Stimulated activated CD4-positive, alpha-beta T cell treated with anti-CD3 and anti-CD28 coated beads, TNF-alpha, amount 100 ng/mL, for 48 hours (primary cell): ENCODE data around the gene NEDD9.

Experiments used
- DNase-seq, 3 donors: peaks; one replicate each; pipeline ENCODE4 v3.0.0-alpha.2; 2020; ENCODE audit warnings: low read depth in 3 of 3

NEDD9 gene

DNA sequence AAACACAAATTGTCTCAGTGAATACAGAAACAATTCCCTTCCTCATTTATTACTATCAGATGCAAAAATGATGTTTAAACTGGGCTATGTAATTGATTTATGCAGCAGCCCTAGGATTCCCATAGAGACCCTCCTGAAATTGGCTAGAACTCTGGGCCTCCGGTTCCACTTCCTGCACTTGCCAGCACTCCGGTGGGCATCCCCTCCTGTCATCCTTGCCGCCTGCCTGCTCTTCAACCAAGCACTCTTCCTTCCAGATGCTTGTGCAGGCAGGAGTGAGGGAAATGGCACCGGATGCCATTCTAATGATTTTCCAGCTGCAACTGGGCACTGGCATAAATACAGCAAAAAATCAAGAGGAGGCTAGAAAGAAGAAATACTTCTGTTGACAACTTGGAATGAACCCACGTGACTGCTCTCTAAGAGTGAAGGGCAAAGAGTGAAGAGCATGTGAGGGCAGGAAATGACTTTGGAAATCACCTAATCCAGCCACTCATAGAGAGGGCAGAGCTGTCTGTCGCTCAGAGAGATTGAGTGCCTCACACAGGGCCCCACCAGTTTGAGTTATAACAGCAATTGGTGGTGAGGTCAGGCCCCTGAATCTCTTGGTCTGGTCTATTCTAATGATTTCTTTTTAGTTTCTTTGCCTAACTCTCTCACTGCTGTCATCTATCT, 3.7 kb upstream of the NEDD9 start:
- no peak for DNase-seq

DNA sequence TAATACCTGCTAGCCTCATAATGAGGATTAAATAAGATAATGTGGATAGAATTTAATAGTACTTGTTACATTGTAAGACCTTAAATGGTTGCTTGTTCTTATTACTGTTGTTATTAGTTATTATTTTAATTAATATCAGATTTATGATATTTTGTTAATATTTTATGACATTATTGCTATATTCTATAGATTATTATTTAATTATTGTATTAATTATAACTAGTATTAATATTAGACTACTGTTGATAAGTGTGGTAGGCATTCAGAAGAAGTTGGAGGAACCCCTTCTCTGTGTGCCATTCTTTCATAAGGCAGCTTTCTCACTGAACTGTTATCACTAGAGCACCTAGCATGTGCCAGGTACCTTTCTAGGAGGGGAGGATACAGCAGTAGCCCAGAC, 2.6 kb upstream of the NEDD9 start:
- no peak for DNase-seq

DNA sequence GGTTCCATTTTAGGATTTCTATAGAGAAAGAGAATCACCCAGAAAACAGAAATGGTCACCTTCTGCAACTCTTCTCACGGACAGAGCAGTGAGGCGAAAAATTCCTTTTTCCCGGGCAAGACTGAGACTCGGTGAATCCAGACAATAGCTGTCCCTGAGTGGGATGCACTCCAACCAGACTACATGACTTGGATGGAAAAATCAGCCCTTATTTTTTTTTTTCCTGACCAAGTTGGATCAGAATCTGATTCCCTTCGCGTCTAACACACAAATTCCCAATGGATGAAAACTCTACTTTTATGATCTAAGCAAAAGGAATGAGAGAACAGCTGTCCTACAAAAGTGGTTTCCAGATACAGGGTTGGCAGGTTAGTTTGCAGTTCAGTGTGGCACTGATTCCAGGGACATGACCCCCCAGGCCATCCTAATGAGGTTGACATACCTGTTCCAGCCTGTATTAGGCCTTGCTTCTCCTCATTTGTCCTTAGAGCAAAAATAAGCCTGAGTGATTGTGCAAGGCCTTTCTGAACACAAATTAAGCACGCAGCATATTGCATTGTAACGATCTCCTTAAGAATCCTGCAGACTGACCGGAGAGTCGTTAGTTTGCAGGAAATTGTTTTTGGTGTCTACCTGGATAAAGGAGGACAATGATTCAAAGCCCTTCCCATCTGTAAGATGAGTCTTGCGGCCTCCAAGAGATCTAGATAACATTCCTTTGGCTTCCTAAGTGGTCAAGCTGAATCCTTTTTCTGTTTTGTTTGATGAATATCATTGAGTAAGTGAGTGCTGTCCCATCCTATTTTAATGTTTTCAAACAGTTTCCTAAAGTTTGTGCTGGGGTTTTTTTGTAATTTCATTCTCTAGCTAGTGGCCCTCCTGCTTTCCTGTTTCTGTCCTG, 1.5 kb upstream of the NEDD9 start:
- no peak for DNase-seq

DNA sequence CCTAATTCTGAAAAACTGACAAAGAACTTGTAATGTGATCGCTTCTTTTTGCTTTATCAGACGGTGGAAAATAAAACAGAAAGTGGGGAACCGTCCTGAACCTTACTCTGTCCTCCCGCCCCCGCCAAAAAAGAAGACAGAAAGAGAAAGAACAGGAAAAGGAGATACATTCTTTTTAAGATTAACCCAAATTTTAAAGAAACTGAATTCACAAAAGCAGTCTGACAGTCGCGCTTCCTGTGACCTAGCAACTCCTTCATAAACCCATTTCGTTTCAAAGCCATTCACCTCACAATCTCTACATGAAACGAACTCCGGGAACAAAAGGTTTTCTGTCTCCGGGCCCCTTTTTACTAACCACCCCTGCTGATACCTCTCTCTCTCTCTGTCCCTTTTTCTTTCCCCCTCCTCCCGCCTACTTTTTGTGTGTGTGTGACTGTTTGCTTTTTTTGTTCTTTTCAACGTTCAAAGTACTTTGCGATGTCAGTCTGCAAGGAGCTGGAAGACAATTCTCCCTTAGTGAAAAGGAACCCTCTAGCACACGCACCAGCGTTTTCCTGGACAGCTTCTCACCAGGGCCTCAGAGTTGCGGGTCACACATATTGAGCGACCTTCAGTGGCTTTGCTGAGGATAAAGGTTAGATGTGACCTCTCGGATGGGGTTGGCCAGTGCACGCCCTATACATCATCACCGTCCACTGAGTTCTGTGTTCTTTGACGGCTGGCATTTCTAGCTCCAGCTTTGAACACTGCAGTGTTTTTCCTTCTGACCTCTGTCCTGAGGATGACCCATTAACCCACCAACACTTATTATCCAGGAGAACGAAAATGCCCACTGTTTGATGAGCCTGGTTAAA, 530 bp upstream of the NEDD9 start:
- DNase-seq = no peak

DNA sequence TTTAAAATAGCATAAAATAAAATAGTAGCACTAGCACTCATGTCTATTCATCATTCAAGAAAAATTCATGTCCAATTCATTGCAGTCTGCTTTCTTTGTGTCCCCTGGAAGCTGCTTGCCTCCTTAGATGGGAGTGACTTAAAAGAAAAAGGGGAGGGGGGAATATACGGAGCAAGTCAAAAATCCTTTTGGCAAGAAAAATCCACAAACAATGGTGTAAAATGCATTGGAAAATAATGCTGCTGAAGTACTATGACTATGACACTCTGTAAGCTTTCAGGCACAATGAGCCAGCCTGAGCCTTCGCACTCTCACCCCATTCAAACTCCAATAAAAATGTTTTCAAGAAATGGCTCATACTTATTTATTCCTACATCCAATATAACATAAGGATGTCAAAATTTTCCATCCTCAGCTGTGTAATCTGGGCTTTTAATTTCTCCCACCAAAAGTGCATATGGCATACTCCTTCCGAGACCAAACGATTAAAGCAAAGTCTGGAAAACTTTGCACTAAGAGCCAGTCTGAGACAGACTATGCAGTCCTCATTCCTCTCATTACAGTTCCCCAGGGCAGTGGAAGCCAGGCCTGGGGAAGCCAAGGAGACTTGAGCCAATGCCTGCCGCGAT, 790 bp downstream of the NEDD9 start:
- DNase-seq = no peak

DNA sequence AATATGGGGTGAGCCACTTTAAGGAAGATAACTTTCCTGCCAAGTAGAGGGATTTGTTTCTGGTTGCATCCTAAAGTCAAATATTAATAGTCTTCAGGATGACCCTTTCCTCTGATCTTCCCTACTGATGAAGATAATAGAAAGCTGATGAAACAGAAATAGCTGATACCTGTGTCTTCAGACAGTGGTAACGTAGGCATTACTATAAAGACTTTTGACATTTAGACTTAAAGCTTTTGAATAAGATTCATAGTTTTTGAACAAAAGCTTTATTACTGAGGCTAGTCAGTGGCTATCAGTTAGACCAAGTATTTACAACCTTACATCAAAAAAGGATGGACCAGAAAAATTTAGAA, 1.4 kb downstream of the NEDD9 start:
- no peak for DNase-seq

DNA sequence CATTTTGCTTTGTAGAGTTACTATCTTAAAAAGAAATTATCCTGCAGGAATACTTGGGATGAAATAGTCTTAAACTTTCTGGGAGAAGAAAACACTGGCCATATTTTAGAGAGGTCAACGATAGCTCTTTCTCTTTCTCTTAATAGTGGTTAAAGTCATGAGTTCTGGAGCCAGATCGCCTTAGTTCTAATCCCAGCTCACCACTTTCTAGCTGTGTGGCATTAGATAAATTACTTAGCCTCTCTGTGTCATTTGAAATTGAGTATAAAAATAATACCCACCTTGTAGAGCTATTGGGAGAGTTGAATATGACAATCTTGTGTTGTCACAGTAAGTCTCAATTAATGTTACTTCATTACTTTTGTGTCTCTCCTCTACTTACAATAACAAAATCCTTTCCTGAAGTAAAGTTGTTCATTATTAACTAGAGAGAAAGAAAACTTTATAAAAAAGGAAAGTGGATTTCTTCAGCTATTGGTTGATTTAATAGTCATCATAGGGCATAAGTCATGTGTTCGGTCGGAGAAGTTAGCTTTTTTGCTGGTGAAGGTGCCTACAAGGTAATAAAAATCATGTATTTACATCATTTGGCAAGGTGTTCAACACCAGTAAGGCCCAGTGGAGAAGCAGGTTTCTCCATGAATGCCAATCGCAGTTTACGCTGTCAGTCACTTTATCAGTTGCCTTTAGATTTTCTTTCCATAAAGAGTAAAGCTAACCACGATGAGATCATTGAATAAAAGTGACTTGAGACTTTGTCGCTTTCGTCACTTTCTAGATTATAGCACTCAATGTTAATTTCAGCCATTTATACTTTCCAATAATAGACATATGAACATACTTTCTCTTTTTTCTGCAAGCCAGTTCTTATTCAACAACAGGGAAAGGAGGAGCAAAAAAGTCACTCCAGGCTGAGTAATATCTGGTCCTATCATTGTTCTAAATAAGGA, 2.0 kb downstream of the NEDD9 start:
- no peak for DNase-seq

DNA sequence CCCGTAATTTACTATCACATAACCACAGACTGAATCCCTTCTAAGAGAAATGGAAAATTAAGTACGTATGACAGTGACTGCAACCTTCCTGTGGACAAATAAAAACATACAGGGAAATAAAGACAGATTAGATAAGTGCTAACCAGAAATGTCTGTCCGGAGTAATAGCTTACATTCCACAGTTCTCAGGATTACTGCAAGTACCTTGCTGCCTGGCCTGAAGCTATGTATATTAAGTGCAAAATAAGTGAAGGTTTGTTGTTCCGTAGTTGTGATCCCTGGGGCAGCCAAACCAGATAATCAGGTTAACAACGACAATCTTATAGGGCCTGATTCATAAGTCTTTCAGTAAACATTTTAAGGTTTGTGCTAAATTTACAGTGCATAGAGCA, 2.8 kb downstream of the NEDD9 start:
- no peak for DNase-seq

DNA sequence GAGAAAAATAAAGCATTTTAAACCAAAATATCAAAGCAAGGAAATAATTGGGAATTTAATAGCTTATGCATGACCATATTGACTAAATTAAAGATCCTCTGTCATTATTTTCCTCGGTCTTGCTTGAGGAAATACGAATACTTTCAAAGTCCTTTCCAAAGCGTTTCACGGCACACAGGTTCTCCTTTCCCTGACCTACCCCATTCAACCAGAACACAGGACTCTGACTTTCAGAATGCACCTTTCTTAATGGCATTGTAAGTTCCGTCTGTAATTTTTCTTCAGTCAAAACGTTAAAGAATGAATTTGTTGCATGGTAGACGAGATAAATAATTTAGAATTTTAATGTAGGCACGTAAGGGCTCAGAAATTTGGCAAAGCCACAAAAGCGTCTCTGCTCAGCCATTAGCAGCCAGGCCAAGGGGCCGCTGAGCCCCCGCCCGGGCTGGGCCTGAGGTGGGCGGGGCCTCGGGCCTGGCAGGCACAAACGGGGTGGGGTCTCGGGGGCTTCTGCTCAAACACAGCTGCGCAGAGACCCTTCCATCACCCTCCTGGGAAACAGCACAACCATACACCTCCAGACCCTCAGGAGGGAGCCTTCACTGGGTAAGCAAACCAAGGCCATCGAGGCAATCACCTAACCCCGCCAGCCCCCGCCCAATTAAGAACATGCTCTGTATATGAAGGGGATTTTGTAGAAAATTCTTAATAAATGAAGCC, 3.4 kb downstream of the NEDD9 start:
- no peak for DNase-seq

DNA sequence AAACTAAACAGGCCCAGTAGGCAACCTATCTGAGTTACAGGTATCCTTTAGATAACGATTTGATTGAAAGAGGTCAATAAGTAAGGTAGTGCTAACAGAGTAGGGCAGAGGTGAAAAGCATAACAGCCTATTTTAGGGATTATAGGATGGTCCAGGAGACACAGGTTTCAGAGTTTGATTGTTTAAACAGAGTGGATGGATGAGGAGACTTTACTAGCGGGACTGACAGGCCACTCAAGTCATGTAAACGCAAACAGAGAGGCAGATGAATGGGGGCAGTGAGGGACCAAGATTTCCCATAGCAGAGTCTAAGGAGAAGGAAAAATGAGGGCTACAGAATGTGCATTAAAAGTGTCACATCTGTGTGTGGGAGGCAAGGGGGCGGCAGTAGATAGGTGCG, 4.8 kb downstream of the NEDD9 start:
- no peak for DNase-seq

DNA sequence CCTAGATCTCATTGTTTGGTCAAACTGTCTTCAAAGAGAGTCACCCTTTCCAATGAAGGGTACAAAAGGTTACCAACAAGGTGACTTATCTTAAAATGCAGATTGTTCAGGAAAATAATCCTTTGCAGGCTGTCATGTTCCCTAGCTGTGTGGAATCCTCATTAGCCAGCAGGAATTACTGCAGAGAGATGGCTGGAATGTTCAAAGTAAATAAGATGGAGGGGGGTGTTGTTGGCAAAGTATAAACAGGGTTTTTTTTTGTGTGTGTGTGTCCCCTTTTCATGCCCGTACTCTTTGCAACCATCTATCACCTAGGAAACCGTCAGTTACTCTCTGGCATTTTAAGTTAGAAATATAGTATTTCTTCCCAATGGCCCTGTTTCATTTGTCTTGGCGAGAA, 6.5 kb downstream of the NEDD9 start:
- DNase-seq = no peak

DNA sequence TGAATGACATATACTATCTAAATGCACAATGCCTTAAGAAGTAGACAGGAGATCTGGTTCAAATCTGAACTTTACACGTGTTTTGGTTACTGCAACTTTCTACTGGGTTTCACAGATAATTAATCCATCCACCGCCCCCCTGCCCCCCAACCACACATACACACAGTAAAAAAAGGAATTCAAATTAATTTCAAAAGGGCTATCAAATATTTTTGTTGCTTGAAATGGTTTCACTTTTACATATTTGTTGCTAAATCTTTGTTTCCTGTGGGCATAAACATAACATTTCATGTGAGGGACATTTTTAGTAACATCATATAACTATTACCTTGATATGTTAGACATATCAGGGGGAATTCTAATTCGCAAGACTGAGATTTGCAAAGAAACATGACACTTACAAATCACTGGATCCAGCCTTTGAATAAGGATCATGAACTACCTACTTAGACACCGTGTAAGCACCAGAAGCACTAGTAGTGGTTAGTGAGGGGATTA, 7.5 kb downstream of the NEDD9 start:
- DNase-seq = no peak

DNA sequence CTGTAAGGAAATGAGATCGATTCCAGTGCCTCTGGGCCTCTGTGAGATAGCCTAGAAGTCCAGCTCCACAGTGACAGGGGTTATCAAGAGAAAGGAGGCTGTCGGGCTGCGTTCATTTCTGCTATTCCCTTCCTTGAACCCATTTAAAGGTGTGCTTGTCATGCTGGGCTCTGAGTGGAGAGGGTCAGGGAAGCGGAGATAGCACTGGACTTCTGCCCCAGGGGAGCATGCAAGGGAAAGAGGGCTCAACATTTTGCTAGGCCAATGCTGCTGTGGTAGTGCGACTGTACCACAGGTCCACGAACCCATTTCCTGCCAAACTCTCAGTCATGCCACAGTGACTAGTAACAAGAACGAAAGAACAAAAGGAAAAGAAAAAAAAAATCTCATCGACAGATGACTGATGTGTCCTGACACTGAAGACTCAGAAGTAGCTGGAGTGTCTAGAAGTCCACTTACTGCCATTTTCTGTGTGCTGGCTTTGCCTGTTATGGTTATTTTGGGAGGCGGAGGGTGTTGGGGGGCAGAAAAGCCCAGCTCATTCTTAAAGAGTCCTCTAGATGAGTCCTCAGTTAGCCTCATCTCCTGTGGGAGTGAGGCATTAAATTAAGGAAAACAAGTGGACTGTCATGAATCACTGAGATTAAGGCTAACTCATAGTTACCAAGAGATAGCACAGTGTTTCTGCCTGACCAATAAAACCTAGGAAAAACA, 8.1 kb downstream of the NEDD9 start:
- DNase-seq = no peak

DNA sequence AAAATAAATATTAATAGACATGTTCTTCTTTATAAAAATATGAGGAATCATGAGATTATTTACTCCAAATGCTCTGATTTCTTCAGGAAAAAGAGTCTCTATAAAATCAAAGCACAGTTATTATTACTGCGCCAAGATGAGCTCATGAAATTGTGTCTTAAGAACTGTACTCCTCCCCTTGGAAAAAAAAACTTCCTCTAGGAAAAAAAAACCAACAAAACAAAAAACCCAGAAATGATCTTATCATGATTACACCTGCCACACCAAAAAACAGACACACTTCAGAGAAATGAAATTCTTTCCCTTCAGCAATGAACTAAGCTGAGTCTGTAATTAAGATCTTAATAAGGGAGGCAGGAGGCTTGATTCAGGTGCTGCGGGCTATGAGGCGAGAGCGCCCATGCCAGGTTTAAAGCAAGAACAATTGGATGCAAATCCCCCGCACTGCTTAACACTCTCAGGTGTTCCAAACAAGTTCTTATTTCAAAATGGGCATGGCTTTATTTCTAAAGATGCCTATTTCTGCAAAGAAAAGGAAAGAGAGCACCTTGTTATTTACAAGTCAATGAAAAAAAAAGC, 9.1 kb downstream of the NEDD9 start:
- DNase-seq = no peak

DNA sequence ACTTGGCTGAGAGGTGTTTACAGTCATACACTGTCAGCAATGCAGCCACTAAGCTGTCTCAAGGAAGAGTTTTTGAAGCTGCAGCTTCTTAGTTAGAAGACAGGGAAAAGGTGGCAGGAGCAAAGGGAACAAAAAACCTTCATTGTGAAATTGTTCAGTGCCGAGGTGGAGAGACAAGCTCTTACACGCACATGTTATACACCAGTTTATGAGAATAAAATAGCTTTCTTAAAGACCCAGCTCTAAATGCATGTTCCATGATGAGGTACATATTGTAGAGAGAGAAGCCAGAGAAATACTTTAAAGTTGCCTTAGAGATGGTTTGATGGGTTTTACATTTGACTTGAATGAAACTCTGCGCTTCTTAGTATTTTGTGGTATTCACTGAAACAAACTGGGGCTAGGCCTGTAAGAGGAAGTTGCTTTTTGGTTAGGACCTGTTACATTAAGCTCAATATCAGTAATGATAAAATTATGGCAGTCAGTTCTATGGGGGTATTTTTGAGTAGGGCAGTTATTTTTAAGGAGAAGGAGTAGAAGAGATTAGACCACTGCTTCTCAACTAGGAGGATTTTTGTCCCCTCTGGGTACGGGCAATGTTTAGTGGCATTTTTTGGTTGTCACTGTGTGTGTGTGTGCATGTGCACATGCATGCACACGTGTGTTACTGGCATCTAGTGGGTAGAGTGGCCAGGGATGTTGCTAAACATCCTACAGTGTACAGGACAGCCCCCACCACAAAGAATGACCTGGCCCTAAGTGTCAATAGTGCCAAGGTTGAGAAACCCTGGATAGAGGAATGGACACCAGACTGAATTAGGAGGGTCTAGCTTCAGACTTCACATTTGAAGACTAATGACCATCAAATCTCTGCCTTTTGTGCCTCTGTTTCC, 9.8 kb downstream of the NEDD9 start:
- no peak for DNase-seq

DNA sequence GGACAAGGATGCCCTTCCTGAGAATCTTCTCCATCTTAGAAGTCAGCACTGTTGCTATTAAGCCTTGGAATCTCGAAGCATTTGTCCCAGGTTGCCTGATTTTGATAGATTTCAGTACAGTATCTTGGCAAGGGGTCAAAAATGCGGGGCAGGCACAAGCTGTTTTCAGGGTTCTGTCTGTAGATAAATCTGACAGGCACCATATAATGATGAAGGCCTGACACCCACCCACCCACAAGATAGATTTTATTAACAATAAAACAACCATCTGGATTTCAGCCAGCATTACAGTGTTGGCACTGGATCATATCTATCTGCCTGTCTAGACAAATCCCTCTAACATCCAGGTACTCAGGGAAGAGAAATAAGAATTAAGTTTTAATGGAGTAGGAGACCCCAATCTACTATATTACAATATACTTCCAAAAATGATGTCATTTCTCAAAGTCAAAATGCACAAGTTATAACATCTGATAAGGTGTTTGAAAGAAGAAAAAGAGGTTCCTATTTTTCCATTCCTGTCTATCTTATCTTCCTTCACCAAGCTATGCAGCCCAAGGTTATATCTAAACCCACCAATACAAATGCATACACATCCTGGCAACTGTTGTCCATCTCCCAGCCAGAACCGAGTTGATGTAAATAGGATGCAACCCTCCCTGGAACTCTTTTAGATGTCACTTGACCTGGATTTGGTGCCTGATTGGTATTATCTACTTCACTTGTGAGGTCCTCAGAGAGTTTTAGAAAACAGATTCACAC, 10.7 kb downstream of the NEDD9 start:
- no peak for DNase-seq

DNA sequence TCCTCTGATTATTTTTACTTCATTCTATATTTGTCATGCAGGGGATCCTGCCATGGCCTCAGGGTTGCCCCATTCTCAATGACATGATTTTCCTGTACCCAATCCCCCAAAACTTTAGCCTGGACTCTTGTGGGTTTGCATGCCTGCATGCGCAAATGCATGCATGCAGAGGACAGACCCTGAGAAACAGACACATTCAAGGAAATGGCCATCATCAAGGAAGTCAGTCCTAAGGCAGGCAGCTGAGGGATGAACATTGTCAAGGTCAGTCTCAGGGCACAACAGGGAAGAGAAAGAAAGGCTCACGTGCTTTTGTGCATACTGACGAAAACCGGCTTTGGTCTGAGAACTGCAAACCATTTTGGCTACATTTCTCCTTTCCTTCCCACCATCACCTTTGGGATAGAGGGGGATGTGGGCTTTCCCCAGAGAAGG, 13.1 kb downstream of the NEDD9 start:
- DNase-seq = no peak
